Measurements from ENCODE around the gene CFAP52.

DNA sequence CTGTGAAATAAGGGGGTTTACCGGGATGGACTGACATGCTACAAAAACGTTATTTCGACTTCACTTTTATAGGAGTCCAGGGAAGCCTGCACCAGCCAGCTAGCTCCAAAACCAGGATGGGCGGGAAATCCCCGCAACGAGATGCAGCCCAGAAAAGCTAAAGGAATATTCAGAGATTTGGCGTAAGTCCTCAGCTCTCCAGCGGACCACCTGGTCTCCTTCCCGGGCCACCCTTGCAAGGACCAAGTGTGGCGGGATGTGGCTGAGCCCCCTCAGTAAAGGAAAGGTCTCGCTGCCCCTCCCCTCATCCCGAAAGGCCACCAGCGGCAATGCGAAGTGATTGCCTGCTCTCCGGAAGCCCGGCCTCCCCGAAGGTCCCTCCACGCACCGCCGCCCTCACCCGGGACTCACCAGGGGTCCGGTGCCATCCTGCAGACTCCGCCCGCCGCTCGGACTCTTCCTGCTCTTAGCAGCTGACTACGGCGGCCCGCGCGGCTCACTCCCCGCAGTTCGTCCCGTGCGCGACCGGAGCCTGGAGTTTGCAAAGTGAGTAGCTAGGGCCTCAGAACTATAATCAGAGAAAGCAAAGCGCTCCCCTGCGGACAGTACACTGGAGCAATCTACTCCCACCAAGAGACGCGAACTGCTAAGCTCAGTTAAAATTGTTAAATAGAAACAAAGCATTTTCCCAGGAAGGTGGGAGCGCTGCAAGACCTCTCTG, 901 bp upstream of the CFAP52 start, which contains the start of gene STX8:
- TF ChIP-seq GATA3 (IDR thresholded peaks at IDR 0.05; ENCODE audit: low read depth, low read length) (no peak), GATA2 (IDR thresholded peaks at IDR 0.05; ENCODE audit: low read depth, low read length) (no peak)
